DMS 273 treated with DMSO at 0.1 percent for 48 hours (cell line): ENCODE data around the gene DEFB132.
"Not testable (repeated sequence)": the region's sequence is repeated elsewhere in the genome, so short reads cannot be mapped to it uniquely, and the experiment has no call there.

ENCODE experiments used
- DNase-seq: peaks from one replicate; lab custom pipeline; 2025; lab: John Stamatoyannopoulos, UW

DEFB132 gene

GRCh38 chr20:257419-257818, at the start of gene DEFB132:
DEFB132 (plus strand) TSS chr20:257724; CDS start chr20:257779, 55 bp downstream.
- DNase-seq = no peak

- peak; percentile 24 for DNase-seq
These were observed 48.5 kb upstream of the DEFB132 start for GRCh38 chr20:208942-209566.

- DNase-seq = no peak
These were observed 46.6 kb upstream of the DEFB132 start for GRCh38 chr20:210809-211502.

- no peak for DNase-seq
These were observed 43.1 kb upstream of the DEFB132 start for GRCh38 chr20:214383-214782.

GRCh38 chr20:215796-216195, 41.7 kb upstream of the DEFB132 start:
- no peak for DNase-seq

GRCh38 chr20:217266-217665, 40.3 kb upstream of the DEFB132 start:
- no peak for DNase-seq

GRCh38 chr20:219290-220115, 38.0 kb upstream of the DEFB132 start:
- DNase-seq = peak; percentile 40

- no peak for DNase-seq
These were observed 36.2 kb upstream of the DEFB132 start for GRCh38 chr20:221258-221830.

- not testable (repeated sequence) for DNase-seq
These were observed 31.6 kb upstream of the DEFB132 start for GRCh38 chr20:225879-226278.

- DNase-seq = no peak
These were observed 30.6 kb upstream of the DEFB132 start, which contains the start of gene DEFB129 for GRCh38 chr20:226958-227357. DEFB129 (plus strand) TSS chr20:227258; CDS start chr20:227289, 31 bp downstream.

- DNase-seq = no peak
These were observed 30.0 kb upstream of the DEFB132 start for GRCh38 chr20:227439-228105.

GRCh38 chr20:235891-236290, 21.6 kb upstream of the DEFB132 start:
- DNase-seq = no peak

GRCh38 chr20:237489-237888, 20.0 kb upstream of the DEFB132 start:
- no peak for DNase-seq

- DNase-seq = no peak
These were observed 19.6 kb upstream of the DEFB132 start for GRCh38 chr20:237929-238328.

- DNase-seq = no peak
These were observed 14.6 kb upstream of the DEFB132 start for GRCh38 chr20:242905-243304.

- DNase-seq = no peak
These were observed 6.2 kb upstream of the DEFB132 start for GRCh38 chr20:251354-251753.

- no peak for DNase-seq
These were observed 4.7 kb upstream of the DEFB132 start for GRCh38 chr20:252801-253200.

- DNase-seq = not testable (repeated sequence)
These were observed 4.1 kb upstream of the DEFB132 start for GRCh38 chr20:253447-253846.

- no peak for DNase-seq
These were observed 840 bp downstream of the DEFB132 start for GRCh38 chr20:258269-258858.

GRCh38 chr20:258963-259362, 1.4 kb downstream of the DEFB132 start:
- no peak for DNase-seq

- DNase-seq = no peak
These were observed 2.5 kb downstream of the DEFB132 start for GRCh38 chr20:259981-260380.
